ENCODE results near the gene SPINK5.

- TF ChIP-seq CTCF (IDR thresholded peaks at IDR 0.05; ENCODE audit: low read depth, low read length), result no peak
- TF ChIP-seq MAX (IDR thresholded peaks at IDR 0.05; ENCODE audit: low read depth, low read length), result no peak
- no peak for TF ChIP-seq POLR2A (IDR thresholded peaks at IDR 0.05; ENCODE audit: extremely low read depth, insufficient read length)
- TF ChIP-seq MYC (IDR thresholded peaks at IDR 0.05; ENCODE audit: low read depth, low read length), result no peak
Measured at GRCh38 chr5:148156609-148157008, 92.8 kb downstream of the SPINK5 start.
